Left cardiac atrium (tissue), 4 donors: ENCODE data around the gene COQ4. TPM values are rescaled to one million over a fixed set of nuclear protein-coding genes. Genes with fewer than 3 reads are reported as not detected.

Experiments used
- ATAC-seq, 2 donors: fragments of 200-7000 bp; cut with Tn5 transposase; one replicate each; pipeline ENCODE4 v1.9.1; 2020; ENCODE audit warnings: mild to moderate bottlenecking in 2 of 2, moderate library complexity in 2 of 2
- DNase-seq: peaks from one replicate; pipeline ENCODE4 v3.0.0-alpha.2; 2020
- intact Hi-C, 2 donors: fragments of 100-400 bp; cut with DNase I; formaldehyde crosslinking; loops; one replicate each; pipeline versions ENCODE4 v1.14.1 to v1.15.1; 2022 to 2023
- total RNA-seq, 2 donors: library from RNA; stranded (reverse); fragmentation: NEBNext Ultra II Directional; extraction: Animal tissue kit (Norgen Biotek cat#: 25700); gene quantifications; one replicate each; pipeline ENCODE4 v1.2.1, GENCODE V29; 2021
- donor health status: DM: no; HTN: yes; CAD: no.
- donor health status: DM: no; HTN: yes; CAD: no; lungs with severe emphysema.
- donor health status: DM: yes; HTN: yes; CAD: no.
- donor health status: Dilated cardiomyopathy.

COQ4 gene
- total RNA-seq, 2 donors from 2014 or later: 21.2 to 27.7 TPM

GRCh38 chr9:128361986-128362646 is 39.5 kb downstream of the COQ4 start:
- ATAC-seq (peak; percentile 92 to 93), DNase-seq (peak; percentile 88)
- intact Hi-C loops: loop anchor here in 1 of 2 donors (5.0 kb wide), 1 partner anchor 50 kb away; no protein-coding TSS in a partner anchor

GRCh38 chr9:128362774-128363173 is 40.1 kb downstream of the COQ4 start:
- ATAC-seq (no peak), DNase-seq (no peak)
- intact Hi-C loops: loop anchor here in 1 of 2 donors (5.0 kb wide), 1 partner anchor 50 kb away; no protein-coding TSS in a partner anchor

GRCh38 chr9:128365525-128365924 is 42.9 kb downstream of the COQ4 start:
- intact Hi-C loops: no loop called here
- no peak for DNase-seq
- ATAC-seq: no peak

GRCh38 chr9:128369024-128369706 is 46.5 kb downstream of the COQ4 start:
- intact Hi-C loops: no loop called here
- DNase-seq (no peak), ATAC-seq (no peak)

GRCh38 chr9:128370367-128370751 is 47.7 kb downstream of the COQ4 start:
- DNase-seq (no peak), ATAC-seq (no peak)
- intact Hi-C loops: no loop called here

GRCh38 chr9:128370752-128371629 is 48.4 kb downstream of the COQ4 start, which contains the start of gene URM1:
URM1 (plus strand) TSS chr9:128371374; CDS start chr9:128371381, 7 bp downstream.
- intact Hi-C loops: no loop called here
- ATAC-seq (peak; percentile 98), DNase-seq (peak; percentile 97)

- no peak for ATAC-seq
- no peak for DNase-seq
- intact Hi-C loops: no loop called here
Measured at GRCh38 chr9:128371630-128372117, 49.0 kb downstream of the COQ4 start.

- intact Hi-C loops: no loop called here
- no peak for ATAC-seq
- DNase-seq: no peak
Measured at GRCh38 chr9:128372188-128372641, 49.6 kb downstream of the COQ4 start.

GRCh38 chr9:128372784-128373183 is 50.1 kb downstream of the COQ4 start:
- DNase-seq (no peak), ATAC-seq (no peak)
- intact Hi-C loops: no loop called here

- intact Hi-C loops: no loop called here
- no peak for ATAC-seq
- no peak for DNase-seq
Measured at GRCh38 chr9:128374221-128374675, 51.6 kb downstream of the COQ4 start.

GRCh38 chr9:128375865-128376264 is 53.2 kb downstream of the COQ4 start:
- intact Hi-C loops: no loop called here

GRCh38 chr9:128382261-128382660 is 59.6 kb downstream of the COQ4 start:
- intact Hi-C loops: no loop called here
- no peak for DNase-seq
- no peak for ATAC-seq

More at GRCh38 chr9:128375865-128376264, 53.2 kb downstream of the COQ4 start:
- ATAC-seq (no peak), DNase-seq (no peak)

GRCh38 chr9:128383007-128383753 is 60.5 kb downstream of the COQ4 start:
- intact Hi-C loops: no loop called here
- ATAC-seq: no peak
- DNase-seq: no peak

Other genes starting within 250 kb of the COQ4 start
- gene PTGES2, start 195.1 kb upstream of the COQ4 start, total RNA-seq: 100 to 1,000 TPM; 111 to 155 TPM
- gene LCN2, start 173.4 kb upstream of the COQ4 start, total RNA-seq: under 1 TPM in 1 of 2 donors, not detected in 1; 0.38 TPM
- gene BBLN, start 162.6 kb upstream of the COQ4 start, total RNA-seq: 10 to 100 TPM; 45.3 to 46.2 TPM
- 10 to 100 TPM; 67.1 to 68.5 TPM for gene CIZ1, start 131.3 kb upstream of the COQ4 start, total RNA-seq
- gene DNM1, start 119.5 kb upstream of the COQ4 start, total RNA-seq: 10 to 100 TPM; 11.3 to 14.0 TPM
- gene GOLGA2, start 46.8 kb upstream of the COQ4 start, total RNA-seq: 100 to 1,000 TPM in 1 of 2 donors, 10 to 100 TPM in 1; 85.6 to 113 TPM
- gene SWI5, start 46.6 kb upstream of the COQ4 start, total RNA-seq: 10 to 100 TPM; 17.2 to 18.4 TPM
- 10 to 100 TPM; 23.0 to 26.6 TPM for gene TRUB2, start 392 bp upstream of the COQ4 start, total RNA-seq
- 10 to 100 TPM; 17.6 to 21.7 TPM for gene SLC27A4, start 17.7 kb downstream of the COQ4 start, total RNA-seq
- gene URM1, start 48.5 kb downstream of the COQ4 start, total RNA-seq: 10 to 100 TPM; 49.8 to 58.0 TPM
- gene CERCAM, start 98.0 kb downstream of the COQ4 start, total RNA-seq: 10 to 100 TPM; 19.1 to 22.8 TPM
- 10 to 100 TPM; 12.6 to 19.1 TPM for gene ODF2, start 133.2 kb downstream of the COQ4 start, total RNA-seq
- 10 to 100 TPM; 15.5 to 19.1 TPM for gene GLE1, start 181.9 kb downstream of the COQ4 start, total RNA-seq
- 100 to 1,000 TPM; 277 to 336 TPM for gene SPTAN1, start 229.7 kb downstream of the COQ4 start, total RNA-seq